OCI-LY7 (cell line): ENCODE results near the gene TMEM115. TPM values are rescaled to one million over a fixed set of nuclear protein-coding genes. Genes with fewer than 3 reads are reported as not detected.
"Not testable (repeated sequence)": the region's sequence is repeated elsewhere in the genome, so short reads cannot be mapped to it uniquely, and the experiment has no call there.

ENCODE experiments used
- BruUV-seq: library from RNA; stranded (reverse); fragments of 400-500 nt; replicated peaks from 2 replicates; lab custom pipeline; 2021; lab: Mats Ljungman, UMichigan
- CTCF ChIA-PET: fragments of 300-600 bp; sonication (Branson Sonifier 250); formaldehyde crosslinking; loops from one replicate; lab custom pipeline; 2022; ENCODE audit warnings: antibody characterized with exemption; ENCODE audit not compliant: unreplicated experiment; lab: Charles Lee
- POLR2A ChIA-PET: fragments of 300-600 bp; sonication (Branson Sonifier 250); formaldehyde crosslinking; loops from one replicate; lab custom pipeline; 2022; ENCODE audit warnings: antibody characterized with exemption; lab: Charles Lee
- DNase-seq: peaks from one replicate; pipeline ENCODE4 v3.0.0-alpha.2; 2015; ENCODE audit warnings: low spot score
- H2AFZ ChIP-seq: fragments of 200-600 bp; sonication (generic), shearing (Covaris generic); 2 replicates; pipeline ENCODE4 v1.6.1; 2014; ENCODE audit warnings: mild to moderate bottlenecking, antibody characterized with exemption, low read length, moderate library complexity
- H3K27ac ChIP-seq: fragments of 200-600 bp; sonication (generic); 2 replicates; pipeline ENCODE4 v1.5.1; 2014; ENCODE audit warnings: mixed run types, low read depth, mild to moderate bottlenecking, moderate library complexity, low read length, inconsistent platforms; ENCODE audit not compliant: poor library complexity, severe bottlenecking
- H3K36me3 ChIP-seq: fragments of 200-600 bp; sonication (generic); 2 replicates; pipeline ENCODE4 v1.6.1; 2014; ENCODE audit warnings: mild to moderate bottlenecking, antibody characterized with exemption, low read length, moderate library complexity, mixed read lengths; ENCODE audit not compliant: insufficient read depth
- H3K4me1 ChIP-seq: fragments of 200-600 bp; sonication (generic); 2 replicates; pipeline ENCODE4 v1.5.1; 2014; ENCODE audit warnings: mild to moderate bottlenecking, low read length; ENCODE audit not compliant: insufficient read depth, poor library complexity, severe bottlenecking
- H3K4me2 ChIP-seq: fragments of 200-600 bp; sonication (generic); 2 replicates; pipeline ENCODE4 v1.6.1; 2014; ENCODE audit warnings: mild to moderate bottlenecking, low read length
- H3K4me3 ChIP-seq: fragments of 200-600 bp; sonication (generic); 2 replicates; pipeline ENCODE4 v1.5.1; 2014; ENCODE audit warnings: mild to moderate bottlenecking, low read depth, low read length; ENCODE audit not compliant: poor library complexity, severe bottlenecking
- H3K79me2 ChIP-seq: fragments of 200-600 bp; sonication (generic); 2 replicates; pipeline ENCODE4 v1.6.1; 2016; ENCODE audit warnings: low read depth, mild to moderate bottlenecking, low read length, moderate library complexity, mixed read lengths; ENCODE audit not compliant: insufficient read depth
- H3K9me2 ChIP-seq: fragments of 200-600 bp; sonication (generic); 2 replicates; pipeline ENCODE4 v1.6.1; 2016; ENCODE audit warnings: mild to moderate bottlenecking, low read length, mixed read lengths; ENCODE audit not compliant: insufficient read depth
- H3K9me3 ChIP-seq: fragments of 200-600 bp; sonication (generic); 2 replicates; pipeline ENCODE4 v1.6.1; 2014; ENCODE audit warnings: mild to moderate bottlenecking, mixed run types, low read length, mixed read lengths
- H4K20me1 ChIP-seq: fragments of 200-600 bp; sonication (generic); 2 replicates; pipeline ENCODE4 v1.6.1; 2014; ENCODE audit warnings: mild to moderate bottlenecking, antibody characterized with exemption, low read length, moderate library complexity, mixed read lengths; ENCODE audit not compliant: insufficient read depth
- CTCF ChIP-seq: fragments of 200-600 bp; sonication (generic); conservative IDR thresholded peaks from 2 replicates; pipeline ENCODE4 v1.5.1; 2014; ENCODE audit warnings: mild to moderate bottlenecking, antibody characterized with exemption, low read length, moderate library complexity, mixed read lengths
- EZH2phosphoT487 ChIP-seq: fragments of 200-600 bp; sonication (generic); IDR thresholded peaks from 2 replicates; pipeline ENCODE4 v1.6.1; 2018; ENCODE audit warnings: low read depth, borderline replicate concordance, mild to moderate bottlenecking, mixed run types, antibody characterized with exemption, low read length, moderate library complexity, mixed read lengths
- intact Hi-C: fragments of 100-400 bp; cut with micrococcal nuclease; formaldehyde crosslinking; loops from one replicate; pipeline ENCODE4 v1.10.0; 2022; ENCODE audit not compliant: unreplicated experiment
- total RNA-seq, 2 experiments: library from RNA; depleted of rRNA in 1 of 2; stranded (reverse); fragments of >200 nt in 1 of 2; shearing (Covaris generic) in 1 of 2; gene quantifications; 2 replicates each; pipeline ENCODE4 v1.2.3, GENCODE V29; 2014 to 2022

The TMEM115 gene
- total RNA-seq, 2 experiments from 2014 or later: 16.2 to 18.9 TPM

- no peak overlapping the region for H3K4me3 ChIP-seq
- H3K4me1 ChIP-seq: peaks cover 32% of the 10 kb centered on the region
- BruUV-seq: no TSS peak
- intact Hi-C loops: no loop called here
- no peaks in the 10 kb centered on the region; the same call in 1 of the 2 replicates for H3K9me3 ChIP-seq
- no peaks in the 10 kb centered on the region for H3K79me2 ChIP-seq
- H2AFZ ChIP-seq: no peak overlapping the region
- no peaks in the 10 kb centered on the region for H4K20me1 ChIP-seq
- H3K27ac ChIP-seq: no peak overlapping the region
- H3K9me2 ChIP-seq: no peaks in the 10 kb centered on the region
- ChIA-PET CTCF (interaction anchor here (0.6 to 0.7 kb wide), 3 partner anchors 18 to 39 kb away, joined by 3 to 6 read pairs (median 3); no protein-coding TSS in a partner anchor), POLR2A (interaction anchor here (0.6 kb wide), 1 partner anchor 243 kb away, joined by 7 read pairs; no protein-coding TSS in a partner anchor)
- no peak for DNase-seq
- H3K4me2 ChIP-seq: no peak overlapping the region
- H3K36me3 ChIP-seq: 0 out of 2 replicates have a peak, but pooled peaks cover 6% of the 10 kb centered on the region
- no peak for TF ChIP-seq CTCF
- no peak for TF ChIP-seq EZH2phosphoT487
Observed at GRCh38 chr3:50314816-50315215, 44.5 kb downstream of the TMEM115 start.

- POLR2A ChIA-PET: interaction anchor here (1.0 kb wide), 1 partner anchor 15 kb away, joined by 3 read pairs; the partner anchor contains the start of genes HYAL3 and NAA80
- CTCF ChIA-PET: interaction anchor here (0.6 kb wide), 1 partner anchor 18 kb away, joined by 3 read pairs; no protein-coding TSS in a partner anchor
- no TSS peak for BruUV-seq
- H3K4me2 ChIP-seq: no peak overlapping the region
- no peak for TF ChIP-seq CTCF
- no peak for TF ChIP-seq EZH2phosphoT487
- H3K36me3 ChIP-seq: 0 out of 2 replicates have a peak, but pooled peaks cover 6% of the 10 kb centered on the region
- peaks cover 31% of the 10 kb centered on the region for H3K4me1 ChIP-seq
- H3K9me3 ChIP-seq: peaks cover 3% of the 10 kb centered on the region; the same call in 1 of the 2 replicates
- H3K79me2 ChIP-seq: no peaks in the 10 kb centered on the region
- H3K9me2 ChIP-seq: no peaks in the 10 kb centered on the region
- no peak overlapping the region for H3K27ac ChIP-seq
- intact Hi-C loops: no loop called here
- H2AFZ ChIP-seq: no peak overlapping the region
- H3K4me3 ChIP-seq: no peak overlapping the region
- DNase-seq: no peak
- H4K20me1 ChIP-seq: no peaks in the 10 kb centered on the region
Observed at GRCh38 chr3:50314342-50314741, 45.0 kb downstream of the TMEM115 start.

DNA sequence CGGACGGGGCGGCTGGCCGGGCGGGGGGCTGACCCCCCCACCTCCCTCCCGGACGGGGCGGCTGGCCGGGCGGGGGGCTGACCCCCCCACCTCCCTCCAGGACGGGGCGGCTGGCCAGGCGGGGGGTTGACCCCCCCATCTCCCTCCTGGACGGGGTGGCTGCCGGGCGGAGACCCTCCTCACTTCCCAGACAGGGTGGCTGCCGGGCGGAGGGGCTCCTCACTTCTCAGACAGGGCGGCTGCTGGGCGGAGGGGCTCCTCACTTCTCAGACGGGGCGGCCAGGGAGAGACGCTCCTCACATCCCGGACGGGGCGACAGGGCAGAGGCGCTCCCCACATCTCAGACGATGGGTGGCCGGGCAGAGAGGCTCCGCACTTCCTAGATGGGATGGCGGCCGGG is 47.3 kb downstream of the TMEM115 start:
- H3K9me3 ChIP-seq, H3K4me1 ChIP-seq, BruUV-seq, H3K4me3 ChIP-seq, POLR2A ChIA-PET, H3K4me2 ChIP-seq, H4K20me1 ChIP-seq, intact Hi-C loops, H3K36me3 ChIP-seq, CTCF ChIA-PET, H3K9me2 ChIP-seq, H3K79me2 ChIP-seq, H3K27ac ChIP-seq, H2AFZ ChIP-seq, DNase-seq: not testable (repeated sequence)

Other genes with a start within 250 kb of the TMEM115 start
- gene SEMA3F, start 204.2 kb downstream of the TMEM115 start, total RNA-seq (2014; rRNA removed; shearing (Covaris generic)): 0.28 TPM in 1 of 2 replicates, not detected in the other
- gene SEMA3F, start 204.2 kb downstream of the TMEM115 start, total RNA-seq (2022): 0.18 and 0.84 TPM in 2 replicates
- not detected in 2 replicates for gene GNAT1, start 167.9 kb downstream of the TMEM115 start, total RNA-seq (2014; rRNA removed; shearing (Covaris generic))
- not detected in 2 replicates for gene GNAT1, start 167.9 kb downstream of the TMEM115 start, total RNA-seq (2022)
- gene SLC38A3, start 154.2 kb downstream of the TMEM115 start, total RNA-seq (2014; rRNA removed; shearing (Covaris generic)): not detected in 2 replicates
- not detected in 2 replicates for gene SLC38A3, start 154.2 kb downstream of the TMEM115 start, total RNA-seq (2022)
- gene GNAI2, start 123.3 kb downstream of the TMEM115 start, total RNA-seq (2014; rRNA removed; shearing (Covaris generic)): 165 and 190 TPM in 2 replicates
- 256 and 266 TPM in 2 replicates for gene GNAI2, start 123.3 kb downstream of the TMEM115 start, total RNA-seq (2022)
- gene SEMA3B, start 90.4 kb downstream of the TMEM115 start, total RNA-seq (2014; rRNA removed; shearing (Covaris generic)): 0.10 and 0.28 TPM in 2 replicates
- gene SEMA3B, start 90.4 kb downstream of the TMEM115 start, total RNA-seq (2022): 0.82 and 1.2 TPM in 2 replicates
- not detected in 2 replicates for gene LSMEM2, start 80.4 kb downstream of the TMEM115 start, total RNA-seq (2014; rRNA removed; shearing (Covaris generic))
- gene LSMEM2, start 80.4 kb downstream of the TMEM115 start, total RNA-seq (2022): not detected in 2 replicates
- 73.1 and 95.5 TPM in 2 replicates for gene IFRD2, start 67.1 kb downstream of the TMEM115 start, total RNA-seq (2014; rRNA removed; shearing (Covaris generic))
- gene IFRD2, start 67.1 kb downstream of the TMEM115 start, total RNA-seq (2022): 93.3 and 97.3 TPM in 2 replicates
- gene HYAL3, start 60.1 kb downstream of the TMEM115 start, total RNA-seq (2014; rRNA removed; shearing (Covaris generic)): 1.2 and 2.7 TPM in 2 replicates
- 3.5 and 4.4 TPM in 2 replicates for gene HYAL3, start 60.1 kb downstream of the TMEM115 start, total RNA-seq (2022)
- gene NAA80, start 60.1 kb downstream of the TMEM115 start, total RNA-seq (2014; rRNA removed; shearing (Covaris generic)): 13.6 and 18.7 TPM in 2 replicates
- gene NAA80, start 60.1 kb downstream of the TMEM115 start, total RNA-seq (2022): 18.7 and 21.7 TPM in 2 replicates
- gene HYAL1, start 55.9 kb downstream of the TMEM115 start, total RNA-seq (2014; rRNA removed; shearing (Covaris generic)): 0.85 and 2.8 TPM in 2 replicates
- 0.33 and 0.36 TPM in 2 replicates for gene HYAL1, start 55.9 kb downstream of the TMEM115 start, total RNA-seq (2022)
- gene HYAL2, start 36.8 kb downstream of the TMEM115 start, total RNA-seq (2014; rRNA removed; shearing (Covaris generic)): 15.3 and 19.7 TPM in 2 replicates
- gene HYAL2, start 36.8 kb downstream of the TMEM115 start, total RNA-seq (2022): 7.6 and 7.7 TPM in 2 replicates
- 24.5 and 26.9 TPM in 2 replicates for gene TUSC2, start 31.3 kb downstream of the TMEM115 start, total RNA-seq (2014; rRNA removed; shearing (Covaris generic))
- gene TUSC2, start 31.3 kb downstream of the TMEM115 start, total RNA-seq (2022): 20.2 and 20.4 TPM in 2 replicates
- 35.8 and 36.0 TPM in 2 replicates for gene RASSF1, start 18.7 kb downstream of the TMEM115 start, total RNA-seq (2014; rRNA removed; shearing (Covaris generic))
- gene RASSF1, start 18.7 kb downstream of the TMEM115 start, total RNA-seq (2022): 33.0 and 33.9 TPM in 2 replicates
- 1.7 and 1.8 TPM in 2 replicates for gene ZMYND10, start 13.8 kb downstream of the TMEM115 start, total RNA-seq (2014; rRNA removed; shearing (Covaris generic))
- 2.8 and 3.0 TPM in 2 replicates for gene ZMYND10, start 13.8 kb downstream of the TMEM115 start, total RNA-seq (2022)
- 38.6 and 52.5 TPM in 2 replicates for gene NPRL2, start 8.7 kb downstream of the TMEM115 start, total RNA-seq (2014; rRNA removed; shearing (Covaris generic))
- gene NPRL2, start 8.7 kb downstream of the TMEM115 start, total RNA-seq (2022): 27.9 and 36.0 TPM in 2 replicates
- gene CYB561D2, start 8.7 kb downstream of the TMEM115 start, total RNA-seq (2014; rRNA removed; shearing (Covaris generic)): 16.2 and 28.0 TPM in 2 replicates
- gene CYB561D2, start 8.7 kb downstream of the TMEM115 start, total RNA-seq (2022): 17.8 and 18.7 TPM in 2 replicates
- 0.09 TPM in 1 of 2 replicates, not detected in the other for gene CACNA2D2, start 144.1 kb upstream of the TMEM115 start, total RNA-seq (2014; rRNA removed; shearing (Covaris generic))
- 0.21 and 0.28 TPM in 2 replicates for gene CACNA2D2, start 144.1 kb upstream of the TMEM115 start, total RNA-seq (2022)
- gene C3orf18, start 208.2 kb upstream of the TMEM115 start, total RNA-seq (2014; rRNA removed; shearing (Covaris generic)): 3.9 and 8.0 TPM in 2 replicates
- 8.0 and 9.5 TPM in 2 replicates for gene C3orf18, start 208.2 kb upstream of the TMEM115 start, total RNA-seq (2022)
- gene HEMK1, start 210.0 kb upstream of the TMEM115 start, total RNA-seq (2014; rRNA removed; shearing (Covaris generic)): 18.9 and 19.3 TPM in 2 replicates
- 27.4 and 30.1 TPM in 2 replicates for gene HEMK1, start 210.0 kb upstream of the TMEM115 start, total RNA-seq (2022)